HL-60 (cell line): Measurements from ENCODE around the gene EVI5L.

Experiments used
- CTCF ChIP-seq: IDR thresholded peaks from one replicate; pipeline ENCODE4 v1.5.1; 2011; ENCODE audit warnings: low read length, control low read depth, inconsistent platforms; ENCODE audit not compliant: insufficient read depth
- GABPA ChIP-seq: IDR thresholded peaks from 2 replicates; pipeline ENCODE4 v1.6.1; 2012; ENCODE audit warnings: low read depth
- POLR2AphosphoS5 ChIP-seq: IDR thresholded peaks from 2 replicates; pipeline ENCODE4 v1.6.1; 2012; ENCODE audit warnings: low read depth
- SPI1 ChIP-seq: IDR thresholded peaks from 2 replicates; pipeline ENCODE4 v1.6.1; 2012; ENCODE audit warnings: low read depth, mild to moderate bottlenecking, borderline replicate concordance
- TF ChIP-seq, protein P1 (sequence below): IDR thresholded peaks from 2 replicates; pipeline ENCODE4 v1.6.1; 2012; ENCODE audit warnings: low read depth; ENCODE audit not compliant: insufficient replicate concordance

GRCh38 chr19:7830823-7831222, 805 bp downstream of the EVI5L start:
- TF ChIP-seq POLR2AphosphoS5 (no peak), CTCF (no peak), SPI1 (no peak), GABPA (no peak)
- TF ChIP-seq, protein P1, sequence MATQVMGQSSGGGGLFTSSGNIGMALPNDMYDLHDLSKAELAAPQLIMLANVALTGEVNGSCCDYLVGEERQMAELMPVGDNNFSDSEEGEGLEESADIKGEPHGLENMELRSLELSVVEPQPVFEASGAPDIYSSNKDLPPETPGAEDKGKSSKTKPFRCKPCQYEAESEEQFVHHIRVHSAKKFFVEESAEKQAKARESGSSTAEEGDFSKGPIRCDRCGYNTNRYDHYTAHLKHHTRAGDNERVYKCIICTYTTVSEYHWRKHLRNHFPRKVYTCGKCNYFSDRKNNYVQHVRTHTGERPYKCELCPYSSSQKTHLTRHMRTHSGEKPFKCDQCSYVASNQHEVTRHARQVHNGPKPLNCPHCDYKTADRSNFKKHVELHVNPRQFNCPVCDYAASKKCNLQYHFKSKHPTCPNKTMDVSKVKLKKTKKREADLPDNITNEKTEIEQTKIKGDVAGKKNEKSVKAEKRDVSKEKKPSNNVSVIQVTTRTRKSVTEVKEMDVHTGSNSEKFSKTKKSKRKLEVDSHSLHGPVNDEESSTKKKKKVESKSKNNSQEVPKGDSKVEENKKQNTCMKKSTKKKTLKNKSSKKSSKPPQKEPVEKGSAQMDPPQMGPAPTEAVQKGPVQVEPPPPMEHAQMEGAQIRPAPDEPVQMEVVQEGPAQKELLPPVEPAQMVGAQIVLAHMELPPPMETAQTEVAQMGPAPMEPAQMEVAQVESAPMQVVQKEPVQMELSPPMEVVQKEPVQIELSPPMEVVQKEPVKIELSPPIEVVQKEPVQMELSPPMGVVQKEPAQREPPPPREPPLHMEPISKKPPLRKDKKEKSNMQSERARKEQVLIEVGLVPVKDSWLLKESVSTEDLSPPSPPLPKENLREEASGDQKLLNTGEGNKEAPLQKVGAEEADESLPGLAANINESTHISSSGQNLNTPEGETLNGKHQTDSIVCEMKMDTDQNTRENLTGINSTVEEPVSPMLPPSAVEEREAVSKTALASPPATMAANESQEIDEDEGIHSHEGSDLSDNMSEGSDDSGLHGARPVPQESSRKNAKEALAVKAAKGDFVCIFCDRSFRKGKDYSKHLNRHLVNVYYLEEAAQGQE: no peak
